HepG2 (cell line): ENCODE results near the gene FLT3LG. TPM values are rescaled to one million over a fixed set of nuclear protein-coding genes. Genes with fewer than 3 reads are reported as not detected.

Experiments used
- CEBPB ChIP-seq: IDR thresholded peaks from 2 replicates; pipeline ENCODE4 v1.6.1; 2011; ENCODE audit warnings: low read depth, low read length, improper control_type of control experiment, borderline replicate concordance
- FOXK2 ChIP-seq: fragments of 450-650 bp; IDR thresholded peaks from 2 replicates; pipeline ENCODE4 v1.6.1; 2016
- MATR3 ChIP-seq: sonication (generic); formaldehyde crosslinking; IDR thresholded peaks from 2 replicates; pipeline ENCODE4 v1.4.0; 2020; ENCODE audit warnings: missing genetic modification reagents
- NFATC3 ChIP-seq: sonication (generic); formaldehyde crosslinking; IDR thresholded peaks from 2 replicates; pipeline ENCODE4 v1.5.1; 2020; ENCODE audit warnings: mild to moderate bottlenecking, missing genetic modification reagents
- NFIB ChIP-seq: sonication (generic); formaldehyde crosslinking; IDR thresholded peaks from 2 replicates; pipeline ENCODE4 v1.9.0; 2021; ENCODE audit warnings: missing genetic modification reagents, mild to moderate bottlenecking, borderline replicate concordance
- NFYB ChIP-seq: sonication (generic); formaldehyde crosslinking; IDR thresholded peaks from 2 replicates; pipeline ENCODE4 v1.4.0; 2020; ENCODE audit warnings: missing genetic modification reagents
- NR1H2 ChIP-seq: sonication (generic); formaldehyde crosslinking; IDR thresholded peaks from 2 replicates; pipeline ENCODE4 v1.8.1; 2022; ENCODE audit warnings: low read depth, missing genetic modification reagents, borderline replicate concordance
- PHF21A ChIP-seq: sonication (generic); formaldehyde crosslinking; IDR thresholded peaks from 2 replicates; pipeline ENCODE4 v1.5.0; 2020; ENCODE audit warnings: mild to moderate bottlenecking, missing genetic modification reagents
- POLR2A ChIP-seq, 2 experiments: IDR thresholded peaks; 2 replicates each; pipeline ENCODE4 v1.6.1; 2011; ENCODE audit warnings: low read depth in 2 of 2, low read length in 2 of 2, mild to moderate bottlenecking in 1 of 2, moderate library complexity in 1 of 2; ENCODE audit not compliant: insufficient read depth in 1 of 2
- SUZ12 ChIP-seq: fragments of 150-350 bp; IDR thresholded peaks from 2 replicates; pipeline ENCODE4 v1.6.1; 2014; ENCODE audit warnings: low read depth, low read length
- THAP11 ChIP-seq: IDR thresholded peaks from 2 replicates; pipeline ENCODE4 v1.6.1; 2016; ENCODE audit warnings: missing biosample characterization, missing genetic modification reagents
- XRCC5 ChIP-seq: fragments of 200-400 bp; formaldehyde crosslinking; optimal IDR thresholded peaks from 2 replicates; pipeline ENCODE3; 2017; ENCODE audit warnings: mild to moderate bottlenecking, low read length
- ZNF101 ChIP-seq: sonication (generic); formaldehyde crosslinking; IDR thresholded peaks from 2 replicates; pipeline ENCODE4 v1.4.0; 2020; ENCODE audit warnings: mild to moderate bottlenecking, low read depth, missing genetic modification reagents, borderline replicate concordance
- ZNF143 ChIP-seq: sonication (generic); formaldehyde crosslinking; IDR thresholded peaks from 2 replicates; pipeline ENCODE4 v1.4.0; 2020; ENCODE audit warnings: missing genetic modification reagents
- ZNF501 ChIP-seq: sonication (generic); formaldehyde crosslinking; IDR thresholded peaks from 2 replicates; pipeline ENCODE4 v1.5.1; 2020; ENCODE audit warnings: mild to moderate bottlenecking, moderate library complexity, missing genetic modification reagents
- ZNF737 ChIP-seq: sonication (generic); formaldehyde crosslinking; IDR thresholded peaks from 2 replicates; pipeline ENCODE4 v1.5.0; 2020; ENCODE audit warnings: missing genetic modification reagents, mild to moderate bottlenecking, borderline replicate concordance
- polyA plus RNA-seq, 8 experiments: library from polyadenylated mRNA; depleted of rRNA in 3 of 8; stranded (reverse) in 7 of 8; unstranded in 1 of 8; fragments of >200 nt; fragmentation: Illumina TruSeq in 4 of 8; extraction: Trizol in 4 of 8; gene quantifications; 2 replicates each; pipeline versions ENCODE4 v1.2.1 to v1.2.3, GENCODE V29; 2011 to 2016; ENCODE audit warnings: low read depth in 4 of 8, missing spikeins in 1 of 8, mixed read lengths in 1 of 8; ENCODE audit not compliant: insufficient read depth in 1 of 8
- total RNA-seq, 5 experiments: library from RNA; depleted of rRNA; stranded (reverse); fragments of >200 nt; fragmentation: Illumina TruSeq; extraction: Trizol; gene quantifications; 2 replicates each; pipeline ENCODE4 v1.2.3, GENCODE V29; 2016; ENCODE audit warnings: low read depth in 1 of 5
- TF ChIP-seq, protein P1 (sequence below): sonication (generic); formaldehyde crosslinking; IDR thresholded peaks from 2 replicates; pipeline ENCODE4 v1.4.0; 2020; ENCODE audit warnings: missing genetic modification reagents
- TF ChIP-seq, protein P2 (sequence below): sonication (generic); formaldehyde crosslinking; IDR thresholded peaks from 2 replicates; pipeline ENCODE4 v1.5.0; 2020; ENCODE audit warnings: mild to moderate bottlenecking, missing genetic modification reagents
- TF ChIP-seq, protein P3 (sequence below): sonication (generic); formaldehyde crosslinking; IDR thresholded peaks from 2 replicates; pipeline ENCODE4 v1.5.1; 2020; ENCODE audit warnings: mild to moderate bottlenecking, missing genetic modification reagents, moderate library complexity
- TF ChIP-seq, protein P4 (sequence below): sonication (generic); formaldehyde crosslinking; IDR thresholded peaks from 2 replicates; pipeline ENCODE4 v1.8.0; 2022; ENCODE audit warnings: mild to moderate bottlenecking, missing genetic modification reagents, borderline replicate concordance

Gene FLT3LG
- total and polyA plus RNA-seq, 2 of the 13 experiments (the other 11 are each of a cell fraction or from before 2014, with no cell fraction given): 1.5 to 2.6 TPM

DNA sequence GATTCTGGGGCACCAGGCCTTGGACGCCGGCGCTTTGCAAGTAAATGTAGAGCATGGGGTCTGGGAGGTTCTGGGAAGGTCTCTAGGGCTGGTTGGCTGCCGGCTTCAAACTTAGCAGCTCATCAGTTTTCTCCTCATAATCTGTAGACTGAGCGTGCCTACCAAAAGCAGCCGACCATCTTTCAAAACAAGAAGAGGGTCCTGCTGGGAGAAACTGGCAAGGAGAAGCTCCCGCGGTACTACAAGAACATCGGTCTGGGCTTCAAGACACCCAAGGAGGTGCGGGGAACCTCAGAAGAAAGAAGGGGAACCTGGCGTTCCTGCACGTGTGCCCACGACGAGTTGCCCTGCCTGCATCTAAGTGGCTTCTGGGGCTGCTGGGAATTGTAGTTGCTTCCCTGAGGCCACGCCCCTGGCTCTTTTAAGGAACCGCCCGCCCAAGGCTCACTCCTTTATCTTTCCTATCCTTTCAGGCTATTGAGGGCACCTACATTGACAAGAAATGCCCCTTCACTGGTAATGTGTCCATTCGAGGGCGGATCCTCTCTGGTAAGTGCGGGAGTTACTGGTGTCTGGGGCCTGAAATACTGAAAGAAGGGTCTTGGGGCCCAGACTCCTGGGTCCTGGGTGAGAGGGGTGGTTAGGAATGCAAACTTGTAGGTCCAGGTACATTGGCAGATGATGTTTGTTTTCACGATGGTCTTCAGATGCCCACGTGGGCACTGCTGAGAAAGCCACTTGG is 23.2 kb downstream of the FLT3LG start (continued):
- TF ChIP-seq, protein P1, sequence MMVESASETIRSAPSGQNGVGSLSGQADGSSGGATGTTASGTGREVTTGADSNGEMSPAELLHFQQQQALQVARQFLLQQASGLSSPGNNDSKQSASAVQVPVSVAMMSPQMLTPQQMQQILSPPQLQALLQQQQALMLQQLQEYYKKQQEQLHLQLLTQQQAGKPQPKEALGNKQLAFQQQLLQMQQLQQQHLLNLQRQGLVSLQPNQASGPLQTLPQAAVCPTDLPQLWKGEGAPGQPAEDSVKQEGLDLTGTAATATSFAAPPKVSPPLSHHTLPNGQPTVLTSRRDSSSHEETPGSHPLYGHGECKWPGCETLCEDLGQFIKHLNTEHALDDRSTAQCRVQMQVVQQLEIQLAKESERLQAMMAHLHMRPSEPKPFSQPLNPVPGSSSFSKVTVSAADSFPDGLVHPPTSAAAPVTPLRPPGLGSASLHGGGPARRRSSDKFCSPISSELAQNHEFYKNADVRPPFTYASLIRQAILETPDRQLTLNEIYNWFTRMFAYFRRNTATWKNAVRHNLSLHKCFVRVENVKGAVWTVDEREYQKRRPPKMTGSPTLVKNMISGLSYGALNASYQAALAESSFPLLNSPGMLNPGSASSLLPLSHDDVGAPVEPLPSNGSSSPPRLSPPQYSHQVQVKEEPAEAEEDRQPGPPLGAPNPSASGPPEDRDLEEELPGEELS (CRISPR knock-in tag): no peak
- TF ChIP-seq NFYB (no peak), CEBPB (no peak), MATR3 (CRISPR knock-in tag) (no peak), NFATC3 (no peak), ZNF737 (no peak), SUZ12 (peak; percentile 23; the same call in 1 of the 2 replicates), XRCC5 (peak; percentile 6), PHF21A (CRISPR knock-in tag) (no peak), ZNF143 (CRISPR knock-in tag) (peak; percentile 89), NR1H2 (CRISPR knock-in tag) (no peak), ZNF101 (CRISPR knock-in tag) (no peak), FOXK2 (no peak), THAP11 (CRISPR knock-in tag) (peak; percentile 97), ZNF501 (CRISPR knock-in tag) (no peak), NFIB (CRISPR knock-in tag) (no peak), POLR2A (IDR thresholded peaks at IDR 0.05; ENCODE audit: insufficient read depth in 1 of 2, low read depth in 2 of 2, low read length in 2 of 2) (peak; percentile 66 to 71; a peak in 3 of 4 replicates)
- TF ChIP-seq, protein P2, sequence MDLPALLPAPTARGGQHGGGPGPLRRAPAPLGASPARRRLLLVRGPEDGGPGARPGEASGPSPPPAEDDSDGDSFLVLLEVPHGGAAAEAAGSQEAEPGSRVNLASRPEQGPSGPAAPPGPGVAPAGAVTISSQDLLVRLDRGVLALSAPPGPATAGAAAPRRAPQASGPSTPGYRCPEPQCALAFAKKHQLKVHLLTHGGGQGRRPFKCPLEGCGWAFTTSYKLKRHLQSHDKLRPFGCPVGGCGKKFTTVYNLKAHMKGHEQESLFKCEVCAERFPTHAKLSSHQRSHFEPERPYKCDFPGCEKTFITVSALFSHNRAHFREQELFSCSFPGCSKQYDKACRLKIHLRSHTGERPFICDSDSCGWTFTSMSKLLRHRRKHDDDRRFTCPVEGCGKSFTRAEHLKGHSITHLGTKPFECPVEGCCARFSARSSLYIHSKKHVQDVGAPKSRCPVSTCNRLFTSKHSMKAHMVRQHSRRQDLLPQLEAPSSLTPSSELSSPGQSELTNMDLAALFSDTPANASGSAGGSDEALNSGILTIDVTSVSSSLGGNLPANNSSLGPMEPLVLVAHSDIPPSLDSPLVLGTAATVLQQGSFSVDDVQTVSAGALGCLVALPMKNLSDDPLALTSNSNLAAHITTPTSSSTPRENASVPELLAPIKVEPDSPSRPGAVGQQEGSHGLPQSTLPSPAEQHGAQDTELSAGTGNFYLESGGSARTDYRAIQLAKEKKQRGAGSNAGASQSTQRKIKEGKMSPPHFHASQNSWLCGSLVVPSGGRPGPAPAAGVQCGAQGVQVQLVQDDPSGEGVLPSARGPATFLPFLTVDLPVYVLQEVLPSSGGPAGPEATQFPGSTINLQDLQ (CRISPR knock-in tag): peak; percentile 83; the same call in 1 of the 2 replicates
- TF ChIP-seq, protein P3, sequence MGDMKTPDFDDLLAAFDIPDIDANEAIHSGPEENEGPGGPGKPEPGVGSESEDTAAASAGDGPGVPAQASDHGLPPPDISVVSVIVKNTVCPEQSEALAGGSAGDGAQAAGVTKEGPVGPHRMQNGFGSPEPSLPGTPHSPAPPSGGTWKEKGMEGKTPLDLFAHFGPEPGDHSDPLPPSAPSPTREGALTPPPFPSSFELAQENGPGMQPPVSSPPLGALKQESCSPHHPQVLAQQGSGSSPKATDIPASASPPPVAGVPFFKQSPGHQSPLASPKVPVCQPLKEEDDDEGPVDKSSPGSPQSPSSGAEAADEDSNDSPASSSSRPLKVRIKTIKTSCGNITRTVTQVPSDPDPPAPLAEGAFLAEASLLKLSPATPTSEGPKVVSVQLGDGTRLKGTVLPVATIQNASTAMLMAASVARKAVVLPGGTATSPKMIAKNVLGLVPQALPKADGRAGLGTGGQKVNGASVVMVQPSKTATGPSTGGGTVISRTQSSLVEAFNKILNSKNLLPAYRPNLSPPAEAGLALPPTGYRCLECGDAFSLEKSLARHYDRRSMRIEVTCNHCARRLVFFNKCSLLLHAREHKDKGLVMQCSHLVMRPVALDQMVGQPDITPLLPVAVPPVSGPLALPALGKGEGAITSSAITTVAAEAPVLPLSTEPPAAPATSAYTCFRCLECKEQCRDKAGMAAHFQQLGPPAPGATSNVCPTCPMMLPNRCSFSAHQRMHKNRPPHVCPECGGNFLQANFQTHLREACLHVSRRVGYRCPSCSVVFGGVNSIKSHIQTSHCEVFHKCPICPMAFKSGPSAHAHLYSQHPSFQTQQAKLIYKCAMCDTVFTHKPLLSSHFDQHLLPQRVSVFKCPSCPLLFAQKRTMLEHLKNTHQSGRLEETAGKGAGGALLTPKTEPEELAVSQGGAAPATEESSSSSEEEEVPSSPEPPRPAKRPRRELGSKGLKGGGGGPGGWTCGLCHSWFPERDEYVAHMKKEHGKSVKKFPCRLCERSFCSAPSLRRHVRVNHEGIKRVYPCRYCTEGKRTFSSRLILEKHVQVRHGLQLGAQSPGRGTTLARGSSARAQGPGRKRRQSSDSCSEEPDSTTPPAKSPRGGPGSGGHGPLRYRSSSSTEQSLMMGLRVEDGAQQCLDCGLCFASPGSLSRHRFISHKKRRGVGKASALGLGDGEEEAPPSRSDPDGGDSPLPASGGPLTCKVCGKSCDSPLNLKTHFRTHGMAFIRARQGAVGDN (CRISPR knock-in tag): peak; percentile 40; the same call in 1 of the 2 replicates
- TF ChIP-seq, protein P4, sequence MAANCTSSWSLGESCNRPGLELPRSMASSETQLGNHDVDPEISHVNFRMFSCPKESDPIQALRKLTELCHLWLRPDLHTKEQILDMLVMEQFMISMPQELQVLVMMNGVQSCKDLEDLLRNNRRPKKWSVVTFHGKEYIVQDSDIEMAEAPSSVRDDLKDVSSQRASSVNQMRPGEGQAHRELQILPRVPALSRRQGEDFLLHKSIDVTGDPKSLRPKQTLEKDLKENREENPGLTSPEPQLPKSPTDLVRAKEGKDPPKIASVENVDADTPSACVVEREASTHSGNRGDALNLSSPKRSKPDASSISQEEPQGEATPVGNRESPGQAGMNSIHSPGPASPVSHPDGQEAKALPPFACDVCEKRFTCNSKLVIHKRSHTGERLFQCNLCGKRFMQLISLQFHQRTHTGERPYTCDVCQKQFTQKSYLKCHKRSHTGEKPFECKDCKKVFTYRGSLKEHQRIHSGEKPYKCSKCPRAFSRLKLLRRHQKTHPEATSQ: no peak
